Measurements from ENCODE around the gene MST1R. TPM values are rescaled to one million over a fixed set of nuclear protein-coding genes. Genes with fewer than 3 reads are reported as not detected.

Gene MST1R
- total and polyA plus RNA-seq, 9 of the 15 experiments (the other 6 are each of a cell fraction or from before 2014, with no cell fraction given), result 1.3 to 10.0 (median 3.8) TPM

GRCh38 chr3:49903451-49904424, at the start of gene MST1R (continued):
- TF ChIP-seq CHAMP1 (IDR thresholded peaks at IDR 0.05), result no peak
- TF ChIP-seq NFE2L1 (tag; IDR thresholded peaks at IDR 0.05; ENCODE audit: borderline replicate concordance, low read depth), result no peak
- TF ChIP-seq ZNF197 (CRISPR knock-in tag; IDR thresholded peaks at IDR 0.05; ENCODE audit: low read depth), result no peak
- no peak for TF ChIP-seq SAP30 (IDR thresholded peaks at IDR 0.05; ENCODE audit: borderline replicate concordance, insufficient read depth, low read depth, low read length, poor library complexity, severe bottlenecking)
- no peak for TF ChIP-seq ZBTB40 (IDR thresholded peaks at IDR 0.05)
- no peak for TF ChIP-seq ZBTB40 (CRISPR knock-in tag; IDR thresholded peaks at IDR 0.05)
- peak; percentile 44; the same call in 1 of the 2 replicates for TF ChIP-seq ARID4B (CRISPR knock-in tag; IDR thresholded peaks at IDR 0.05)
- no peak for TF ChIP-seq ZNF347 (CRISPR knock-in tag; IDR thresholded peaks at IDR 0.05; ENCODE audit: low read depth)
- no peak for TF ChIP-seq ZNF134 (CRISPR knock-in tag; conservative IDR thresholded peaks at IDR 0.05)
